GM18873 (cell line): ENCODE results near the gene APOBEC3G.

ENCODE experiments used
- ATAC-seq: cut with Tn5 transposase; IDR thresholded peaks from one replicate; pipeline ENCODE4 v1.9.1; 2021; ENCODE audit warnings: mild to moderate bottlenecking, moderate library complexity, moderate number of reproducible peaks; ENCODE audit not compliant: unreplicated experiment, low FRiP score

APOBEC3G gene

GRCh38 chr22:39117585-39118191, 40.6 kb downstream of the APOBEC3G start:
- no peak for ATAC-seq

DNA sequence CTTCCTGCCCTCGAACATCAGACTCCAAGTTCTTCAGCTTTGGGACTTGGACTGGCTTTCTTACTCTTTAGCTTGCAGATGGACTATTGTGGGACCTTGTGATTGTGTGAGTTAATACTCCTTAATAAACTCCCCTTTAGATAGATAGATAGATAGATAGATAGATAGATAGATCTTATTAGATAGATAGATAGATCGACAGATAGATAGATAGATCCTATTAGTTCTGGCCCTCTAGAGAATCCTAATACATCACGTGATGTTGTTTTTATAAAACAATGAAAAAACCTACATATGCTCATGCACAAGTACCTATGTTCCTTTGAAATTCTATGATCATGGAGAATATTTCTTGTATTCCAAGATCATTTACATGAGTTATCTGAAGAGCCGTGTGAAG, 43.9 kb downstream of the APOBEC3G start:
- ATAC-seq = no peak

GRCh38 chr22:39122772-39123470, 45.8 kb downstream of the APOBEC3G start:
- no peak for ATAC-seq

DNA sequence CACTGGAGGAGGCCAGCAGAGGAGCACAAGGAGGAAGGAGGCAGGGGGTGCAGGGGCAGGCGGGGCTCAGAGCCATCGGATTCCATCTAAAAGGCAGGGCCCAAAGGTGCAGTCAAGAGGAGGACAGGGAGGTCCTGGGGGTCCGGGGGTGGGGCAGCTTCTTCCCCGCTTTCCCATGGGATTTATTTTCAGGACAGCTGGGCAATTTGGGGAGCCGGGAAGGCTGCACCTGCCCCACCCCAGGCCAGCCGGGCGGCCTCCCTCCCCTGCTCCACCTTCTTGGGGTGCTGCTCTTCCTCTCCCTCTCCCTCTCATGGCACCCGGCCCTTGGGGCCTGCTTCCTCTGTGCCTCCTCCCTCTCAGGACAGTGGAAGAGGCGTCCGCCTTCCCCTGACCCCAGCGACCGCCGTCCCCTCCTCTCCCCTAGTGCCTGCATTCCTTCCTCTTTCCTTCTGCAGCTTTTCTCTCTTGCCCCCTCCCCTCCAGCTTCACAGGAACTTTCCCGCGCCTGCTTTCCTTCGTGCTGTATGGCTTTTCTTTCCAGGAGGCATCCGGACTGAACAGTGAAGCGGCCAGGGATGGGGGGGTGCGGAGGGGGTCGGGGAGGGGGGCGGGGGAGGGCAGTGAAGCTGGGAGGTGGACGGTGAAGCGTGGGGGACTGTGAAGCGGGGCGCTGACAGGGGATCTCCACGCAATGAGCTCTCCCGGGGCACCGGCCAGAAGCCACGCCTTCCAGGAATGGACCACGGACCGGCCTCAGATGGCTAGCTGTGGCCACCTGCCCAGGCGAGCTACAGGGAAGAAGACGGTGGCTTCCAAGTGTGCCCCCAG, 46.9 kb downstream of the APOBEC3G start:
- ATAC-seq = no peak

DNA sequence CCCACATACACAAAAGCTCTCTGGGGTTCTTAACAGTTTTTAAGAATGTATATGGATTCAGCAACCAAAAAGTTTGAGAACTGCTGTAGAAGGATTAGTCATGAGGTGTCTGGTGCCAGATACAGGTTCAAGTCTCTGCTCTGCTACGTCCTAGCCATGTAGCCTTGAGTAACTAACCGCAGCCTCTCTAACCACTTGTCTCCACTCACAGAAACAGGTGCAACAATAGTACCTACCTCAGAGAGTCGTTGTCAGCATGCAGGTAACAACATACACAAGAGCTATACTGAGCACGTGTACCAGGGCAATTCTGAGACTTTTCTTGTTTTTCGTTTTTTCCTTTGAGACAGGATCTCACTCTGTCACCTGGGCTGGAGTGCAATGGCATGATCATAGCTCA, 48.5 kb downstream of the APOBEC3G start:
- no peak for ATAC-seq

GRCh38 chr22:39128508-39128907, 51.4 kb downstream of the APOBEC3G start:
- ATAC-seq = no peak

DNA sequence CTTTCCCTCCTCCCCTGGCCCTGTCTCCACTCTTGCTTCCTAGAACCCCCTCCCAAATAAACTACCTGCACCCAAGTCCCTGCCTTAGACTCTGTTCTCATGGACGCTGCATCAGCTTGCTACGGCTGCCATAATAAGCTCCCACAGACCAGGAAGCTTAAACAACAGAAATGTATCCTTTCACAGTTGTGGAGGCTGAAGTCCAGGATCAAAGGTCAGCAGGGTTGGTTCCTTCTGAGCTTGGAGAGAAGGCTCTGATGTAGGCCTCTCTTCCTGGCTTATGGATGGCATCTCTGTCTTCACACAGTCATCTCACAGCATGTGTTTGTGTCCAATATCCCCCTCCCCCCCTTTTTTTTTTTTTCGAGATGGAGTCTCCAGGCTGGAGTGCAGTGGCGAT, 52.0 kb downstream of the APOBEC3G start:
- no peak for ATAC-seq

GRCh38 chr22:39129746-39130145, 52.7 kb downstream of the APOBEC3G start:
- ATAC-seq = no peak

DNA sequence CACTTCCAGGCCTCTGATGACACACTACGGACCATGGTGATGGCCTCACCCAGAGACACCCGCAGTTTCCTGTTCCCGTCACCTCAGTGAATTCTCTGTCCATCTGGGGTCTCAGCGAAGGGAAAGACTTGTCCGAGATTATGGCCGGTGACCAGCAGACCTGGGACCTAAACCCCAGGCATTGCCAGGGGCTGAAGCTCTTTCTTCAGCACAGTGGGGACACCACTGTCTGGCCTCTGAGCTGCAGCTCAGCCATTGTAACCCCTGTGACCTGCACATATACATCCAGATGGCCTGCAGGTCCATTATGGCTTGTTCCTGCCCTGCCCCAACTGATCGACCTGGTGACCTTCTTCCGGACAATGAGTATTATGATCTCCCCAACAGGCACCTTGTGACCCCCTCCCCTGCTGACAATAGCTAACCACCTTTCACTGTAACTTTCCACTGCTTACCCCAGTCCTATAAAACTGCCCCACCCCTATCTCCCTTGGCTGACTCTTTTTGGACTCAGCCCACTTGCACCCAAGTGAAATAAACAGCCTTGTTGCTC, 53.2 kb downstream of the APOBEC3G start:
- no peak for ATAC-seq

GRCh38 chr22:39130892-39131855, 54.1 kb downstream of the APOBEC3G start:
- ATAC-seq = no peak

- no peak for ATAC-seq
These were observed 55.2 kb downstream of the APOBEC3G start for GRCh38 chr22:39132281-39132680.

- no peak for ATAC-seq
These were observed 55.9 kb downstream of the APOBEC3G start for GRCh38 chr22:39132871-39133524.

- no peak for ATAC-seq
These were observed 56.8 kb downstream of the APOBEC3G start for GRCh38 chr22:39133871-39134270.

GRCh38 chr22:39134366-39135091, 57.5 kb downstream of the APOBEC3G start:
- no peak for ATAC-seq

DNA sequence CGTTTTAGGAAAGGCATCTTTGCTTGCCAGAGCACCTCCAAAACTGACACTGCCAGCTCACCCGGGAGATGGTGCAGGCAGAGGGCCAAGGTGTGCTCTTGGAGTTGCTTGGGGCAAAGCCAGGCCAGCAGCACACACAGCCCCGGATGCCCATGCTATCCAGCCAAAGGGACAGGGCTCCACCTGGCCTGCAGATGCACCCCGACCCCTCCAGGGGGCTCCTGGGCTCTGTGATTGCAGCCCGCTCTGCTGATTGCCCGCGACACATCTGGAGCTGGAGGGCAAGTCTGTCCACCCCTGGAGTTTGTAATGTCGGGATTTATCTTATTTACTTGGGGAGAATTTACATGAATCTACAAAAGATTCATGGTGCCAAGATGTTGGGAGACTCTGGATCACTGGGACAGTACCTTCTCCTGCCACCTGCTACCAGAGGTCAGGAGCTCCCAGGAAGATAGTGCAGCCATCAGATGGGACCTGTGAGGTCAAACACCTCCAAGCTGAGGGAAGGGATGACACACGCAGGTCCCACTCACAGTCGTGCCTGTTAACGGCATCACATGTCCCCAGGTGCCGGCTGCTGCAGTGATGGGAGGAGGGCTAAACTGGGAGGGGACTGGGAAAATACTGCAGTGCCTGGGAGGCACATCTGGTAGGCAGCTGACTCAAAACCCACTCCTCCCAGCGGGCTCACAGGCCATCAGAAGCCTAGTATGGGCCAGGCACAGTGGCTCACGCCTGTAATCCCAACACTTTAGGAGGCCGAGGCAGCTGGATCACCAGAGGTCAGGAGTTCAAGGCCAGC, 58.2 kb downstream of the APOBEC3G start:
- ATAC-seq = no peak

DNA sequence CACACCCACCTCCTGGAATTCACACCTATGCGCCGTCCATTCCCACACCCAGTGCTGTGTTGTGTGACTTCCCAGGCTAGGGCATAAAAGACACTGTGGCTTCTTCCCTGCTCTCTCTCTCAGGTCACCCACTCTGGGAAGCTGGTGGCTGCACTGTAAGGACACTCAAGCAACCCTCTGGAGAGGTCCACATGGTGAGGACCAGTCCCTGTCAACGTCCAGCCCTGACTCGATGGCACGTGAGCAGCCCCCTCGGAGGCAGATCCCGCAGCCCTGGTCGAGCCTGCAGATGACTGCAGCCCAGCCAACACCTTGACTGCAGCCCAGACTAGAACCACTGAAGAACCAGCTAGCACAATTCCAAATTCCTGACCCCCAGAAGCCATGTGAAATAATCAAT, 59.2 kb downstream of the APOBEC3G start:
- no peak for ATAC-seq
